A673 (cell line): ENCODE measurements around the gene FOXJ3.

ENCODE experiments used
- EZH2 ChIP-seq: fragments of 200-600 bp; sonication (generic); IDR thresholded peaks from 2 replicates; pipeline ENCODE4 v1.6.1; 2017; ENCODE audit warnings: borderline replicate concordance, low read depth, mild to moderate bottlenecking, mixed read lengths, antibody characterized with exemption, low read length; ENCODE audit not compliant: poor library complexity, severe bottlenecking
- TF ChIP-seq, protein P1 (sequence below): fragments of 300-800, 200-600 bp; sonication (generic); conservative IDR thresholded peaks from 2 replicates; pipeline ENCODE4 v1.5.1; 2017; ENCODE audit warnings: low read depth, mild to moderate bottlenecking, antibody characterized with exemption, low read length, moderate library complexity, mixed read lengths

DNA sequence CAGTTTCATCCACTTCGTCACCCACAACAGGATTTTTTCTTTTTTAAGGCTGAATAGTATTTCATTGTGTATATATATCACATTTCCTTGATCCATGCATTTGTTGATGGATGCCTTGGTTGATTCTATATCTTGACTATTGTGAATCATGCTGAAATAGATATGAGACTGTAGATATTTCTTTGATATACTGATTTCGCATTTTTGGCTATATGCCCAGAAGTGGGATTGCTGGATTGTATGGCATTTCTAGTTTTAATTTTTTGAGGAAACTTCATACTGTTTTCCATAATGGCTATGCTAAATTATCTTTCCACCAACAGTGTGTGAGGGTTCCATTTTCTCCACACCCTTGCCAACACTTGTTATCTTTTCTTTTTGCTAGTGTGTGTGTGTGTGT is 176.8 kb downstream of the FOXJ3 start:
- TF ChIP-seq, protein P1, sequence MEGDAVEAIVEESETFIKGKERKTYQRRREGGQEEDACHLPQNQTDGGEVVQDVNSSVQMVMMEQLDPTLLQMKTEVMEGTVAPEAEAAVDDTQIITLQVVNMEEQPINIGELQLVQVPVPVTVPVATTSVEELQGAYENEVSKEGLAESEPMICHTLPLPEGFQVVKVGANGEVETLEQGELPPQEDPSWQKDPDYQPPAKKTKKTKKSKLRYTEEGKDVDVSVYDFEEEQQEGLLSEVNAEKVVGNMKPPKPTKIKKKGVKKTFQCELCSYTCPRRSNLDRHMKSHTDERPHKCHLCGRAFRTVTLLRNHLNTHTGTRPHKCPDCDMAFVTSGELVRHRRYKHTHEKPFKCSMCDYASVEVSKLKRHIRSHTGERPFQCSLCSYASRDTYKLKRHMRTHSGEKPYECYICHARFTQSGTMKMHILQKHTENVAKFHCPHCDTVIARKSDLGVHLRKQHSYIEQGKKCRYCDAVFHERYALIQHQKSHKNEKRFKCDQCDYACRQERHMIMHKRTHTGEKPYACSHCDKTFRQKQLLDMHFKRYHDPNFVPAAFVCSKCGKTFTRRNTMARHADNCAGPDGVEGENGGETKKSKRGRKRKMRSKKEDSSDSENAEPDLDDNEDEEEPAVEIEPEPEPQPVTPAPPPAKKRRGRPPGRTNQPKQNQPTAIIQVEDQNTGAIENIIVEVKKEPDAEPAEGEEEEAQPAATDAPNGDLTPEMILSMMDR = no peak
- no peak for TF ChIP-seq EZH2
